ENCODE data around the gene ARL10.
A peak's percentile ranks its signal among the peaks of the same experiment; 100 is the strongest.

ARL10 gene

GRCh38 chr5:176362233-176362490 is 3.1 kb upstream of the ARL10 start:
- ChIA-PET POLR2A (interaction anchor here (0.6 to 1.6 kb wide), 7 partner anchors 11 to 177 kb away, joined by 3 to 5 read pairs (median 3); partner anchors contain the start of gene NOP16), CTCF (interaction anchor here (0.9 to 1.6 kb wide), 4 partner anchors 20 to 30 kb away, joined by 3 to 6 read pairs (median 4); no protein-coding TSS in a partner anchor)
- 50% methylated on average over 2 of the region's 8 CpGs for WGBS (ENCODE audit: insufficient coverage)
- no peak for DNase-seq
- Histone ChIP-seq H3K9me3 (ENCODE audit: control extremely low read depth in 1 of 5, control insufficient read depth in 4 of 5, insufficient read depth in 2 of 5, low read depth in 1 of 5, low read length in 4 of 5) (no peaks in the 10 kb centered on the region), H3K27me3 (replicated peaks in 2 of 5; ENCODE audit: control insufficient read depth in 4 of 5, insufficient read depth in 5 of 5, low read length in 4 of 5) (peaks cover 0 to 3% (median 0%) of the 10 kb centered on the region in 5 experiments), H3K36me3 (ENCODE audit: control insufficient read depth in 4 of 4, insufficient read depth in 4 of 4, low read length in 3 of 4) (peaks cover 3 to 15% (median 10%) of the 10 kb centered on the region in 4 experiments), H3K4me3 (ENCODE audit: control insufficient read depth in 1 of 7, extremely low read depth in 1 of 7, insufficient read depth in 4 of 7, low read depth in 2 of 7, low read length in 6 of 7) (peak overlapping the region in 6 of 7 experiments; percentile 7 to 97 (median 90)), H3K4me1 (ENCODE audit: control extremely low read depth in 1 of 4, control insufficient read depth in 4 of 4, insufficient read depth in 4 of 4, low read length in 3 of 4) (peaks cover 5 to 31% (median 25%) of the 10 kb centered on the region in 4 experiments), H3K27ac (ENCODE audit: insufficient read depth in 1 of 2, low read depth in 1 of 2, low read length in 2 of 2, poor library complexity in 1 of 2, severe bottlenecking in 2 of 2) (peak overlapping the region in 1 of 2 experiments; percentile 44)

GRCh38 chr5:176364765-176365350 is 429 bp upstream of the ARL10 start:
- CTCF ChIA-PET: no interaction called here
- Histone ChIP-seq H3K4me1 (ENCODE audit: control extremely low read depth in 1 of 4, control insufficient read depth in 4 of 4, insufficient read depth in 4 of 4, low read length in 3 of 4) (peaks cover 3 to 27% (median 23%) of the 10 kb centered on the region in 4 experiments), H3K4me3 (ENCODE audit: control insufficient read depth in 1 of 7, extremely low read depth in 1 of 7, insufficient read depth in 4 of 7, low read depth in 2 of 7, low read length in 6 of 7) (peak overlapping the region; percentile 20 to 83 (median 67)), H3K9me3 (ENCODE audit: control extremely low read depth in 1 of 5, control insufficient read depth in 4 of 5, insufficient read depth in 2 of 5, low read depth in 1 of 5, low read length in 4 of 5) (no peaks in the 10 kb centered on the region), H3K27ac (ENCODE audit: insufficient read depth in 1 of 2, low read depth in 1 of 2, low read length in 2 of 2, poor library complexity in 1 of 2, severe bottlenecking in 2 of 2) (no peak overlapping the region), H3K27me3 (replicated peaks in 2 of 5; ENCODE audit: control insufficient read depth in 4 of 5, insufficient read depth in 5 of 5, low read length in 4 of 5) (peaks cover 0 to 3% (median 0%) of the 10 kb centered on the region in 5 experiments), H3K36me3 (ENCODE audit: control insufficient read depth in 4 of 4, insufficient read depth in 4 of 4, low read length in 3 of 4) (peaks cover 0 to 11% (median 5%) of the 10 kb centered on the region in 4 experiments)
- WGBS (ENCODE audit: insufficient coverage): 13% methylated on average over 22 of the region's 28 CpGs
- no peak for DNase-seq
- POLR2A ChIA-PET: no interaction called here

- Histone ChIP-seq H3K4me3 (ENCODE audit: control insufficient read depth in 1 of 7, extremely low read depth in 1 of 7, insufficient read depth in 4 of 7, low read depth in 2 of 7, low read length in 6 of 7) (peak overlapping the region; percentile 20 to 83 (median 67)), H3K4me1 (ENCODE audit: control extremely low read depth in 1 of 4, control insufficient read depth in 4 of 4, insufficient read depth in 4 of 4, low read length in 3 of 4) (peaks cover 2 to 23% (median 21%) of the 10 kb centered on the region in 4 experiments), H3K27ac (ENCODE audit: insufficient read depth in 1 of 2, low read depth in 1 of 2, low read length in 2 of 2, poor library complexity in 1 of 2, severe bottlenecking in 2 of 2) (no peak overlapping the region), H3K9me3 (ENCODE audit: control extremely low read depth in 1 of 5, control insufficient read depth in 4 of 5, insufficient read depth in 2 of 5, low read depth in 1 of 5, low read length in 4 of 5) (no peaks in the 10 kb centered on the region), H3K27me3 (replicated peaks in 2 of 5; ENCODE audit: control insufficient read depth in 4 of 5, insufficient read depth in 5 of 5, low read length in 4 of 5) (peaks cover 0 to 3% (median 0%) of the 10 kb centered on the region in 5 experiments), H3K36me3 (ENCODE audit: control insufficient read depth in 4 of 4, insufficient read depth in 4 of 4, low read length in 3 of 4) (peaks cover 0 to 21% (median 7%) of the 10 kb centered on the region in 4 experiments)
- ChIA-PET CTCF (no interaction called here), POLR2A (no interaction called here)
- DNase-seq: no peak
- 89% methylated on average over 35 of the region's 38 CpGs for WGBS (ENCODE audit: insufficient coverage)
These were observed 1.1 kb downstream of the ARL10 start for GRCh38 chr5:176366232-176366894.

GRCh38 chr5:176368726-176369125 is 3.4 kb downstream of the ARL10 start:
- 100% methylated on average over 3 of the region's 13 CpGs for WGBS (ENCODE audit: insufficient coverage)
- Histone ChIP-seq H3K4me3 (ENCODE audit: control insufficient read depth in 1 of 7, extremely low read depth in 1 of 7, insufficient read depth in 4 of 7, low read depth in 2 of 7, low read length in 6 of 7) (no peak overlapping the region), H3K4me1 (ENCODE audit: control extremely low read depth in 1 of 4, control insufficient read depth in 4 of 4, insufficient read depth in 4 of 4, low read length in 3 of 4) (peaks cover 0 to 20% (median 16%) of the 10 kb centered on the region in 4 experiments), H3K9me3 (ENCODE audit: control extremely low read depth in 1 of 5, control insufficient read depth in 4 of 5, insufficient read depth in 2 of 5, low read depth in 1 of 5, low read length in 4 of 5) (no peaks in the 10 kb centered on the region), H3K27ac (ENCODE audit: insufficient read depth in 1 of 2, low read depth in 1 of 2, low read length in 2 of 2, poor library complexity in 1 of 2, severe bottlenecking in 2 of 2) (no peak overlapping the region), H3K36me3 (ENCODE audit: control insufficient read depth in 4 of 4, insufficient read depth in 4 of 4, low read length in 3 of 4) (peaks cover 0 to 29% (median 7%) of the 10 kb centered on the region in 4 experiments), H3K27me3 (replicated peaks in 2 of 5; ENCODE audit: control insufficient read depth in 4 of 5, insufficient read depth in 5 of 5, low read length in 4 of 5) (peaks cover 0 to 3% (median 0%) of the 10 kb centered on the region in 5 experiments)
- DNase-seq: no peak
- ChIA-PET CTCF (interaction anchor here (1.2 kb wide), 1 partner anchor 13 kb away, joined by 3 read pairs; no protein-coding TSS in a partner anchor), POLR2A (no interaction called here)

GRCh38 chr5:176369934-176370711 is 4.8 kb downstream of the ARL10 start:
- Histone ChIP-seq H3K27ac (ENCODE audit: insufficient read depth in 1 of 2, low read depth in 1 of 2, low read length in 2 of 2, poor library complexity in 1 of 2, severe bottlenecking in 2 of 2) (no peak overlapping the region), H3K4me3 (ENCODE audit: control insufficient read depth in 1 of 7, extremely low read depth in 1 of 7, insufficient read depth in 4 of 7, low read depth in 2 of 7, low read length in 6 of 7) (no peak overlapping the region), H3K27me3 (replicated peaks in 2 of 5; ENCODE audit: control insufficient read depth in 4 of 5, insufficient read depth in 5 of 5, low read length in 4 of 5) (no peaks in the 10 kb centered on the region), H3K4me1 (ENCODE audit: control extremely low read depth in 1 of 4, control insufficient read depth in 4 of 4, insufficient read depth in 4 of 4, low read length in 3 of 4) (peaks cover 0 to 15% (median 13%) of the 10 kb centered on the region in 4 experiments), H3K36me3 (ENCODE audit: control insufficient read depth in 4 of 4, insufficient read depth in 4 of 4, low read length in 3 of 4) (peaks cover 0 to 29% (median 7%) of the 10 kb centered on the region in 4 experiments), H3K9me3 (ENCODE audit: control extremely low read depth in 1 of 5, control insufficient read depth in 4 of 5, insufficient read depth in 2 of 5, low read depth in 1 of 5, low read length in 4 of 5) (no peaks in the 10 kb centered on the region)
- 94% methylated on average over 3 of the region's 8 CpGs for WGBS (ENCODE audit: insufficient coverage)
- CTCF ChIA-PET: interaction anchor here (0.6 to 1.3 kb wide), 4 partner anchors 9 to 395 kb away, joined by 3 to 4 read pairs (median 3); no protein-coding TSS in a partner anchor
- DNase-seq: no peak
- POLR2A ChIA-PET: interaction anchor here (0.6 kb wide), 1 partner anchor 14 kb away, joined by 3 read pairs; no protein-coding TSS in a partner anchor

GRCh38 chr5:176371621-176372539 is 6.6 kb downstream of the ARL10 start:
- over 99% methylated on average over 8 of the region's 13 CpGs for WGBS (ENCODE audit: insufficient coverage)
- Histone ChIP-seq H3K27me3 (replicated peaks in 2 of 5; ENCODE audit: control insufficient read depth in 4 of 5, insufficient read depth in 5 of 5, low read length in 4 of 5) (no peaks in the 10 kb centered on the region), H3K27ac (ENCODE audit: insufficient read depth in 1 of 2, low read depth in 1 of 2, low read length in 2 of 2, poor library complexity in 1 of 2, severe bottlenecking in 2 of 2) (no peak overlapping the region), H3K4me3 (ENCODE audit: control insufficient read depth in 1 of 7, extremely low read depth in 1 of 7, insufficient read depth in 4 of 7, low read depth in 2 of 7, low read length in 6 of 7) (no peak overlapping the region), H3K36me3 (ENCODE audit: control insufficient read depth in 4 of 4, insufficient read depth in 4 of 4, low read length in 3 of 4) (peaks cover 0 to 29% (median 9%) of the 10 kb centered on the region in 4 experiments), H3K9me3 (ENCODE audit: control extremely low read depth in 1 of 5, control insufficient read depth in 4 of 5, insufficient read depth in 2 of 5, low read depth in 1 of 5, low read length in 4 of 5) (no peaks in the 10 kb centered on the region), H3K4me1 (ENCODE audit: control extremely low read depth in 1 of 4, control insufficient read depth in 4 of 4, insufficient read depth in 4 of 4, low read length in 3 of 4) (peaks cover 0 to 10% (median 2%) of the 10 kb centered on the region in 4 experiments)
- DNase-seq: no peak
- ChIA-PET POLR2A (interaction anchor here (0.8 kb wide), 1 partner anchor 11 kb away, joined by 3 read pairs; the partner anchor contains the start of gene KIAA1191), CTCF (no interaction called here)
